GM12892 (cell line): Measurements from ENCODE around the gene GLUL.

Source experiments
- POLR2A ChIP-seq: IDR thresholded peaks from 2 replicates; pipeline ENCODE4 v1.6.1; 2011; ENCODE audit warnings: low read depth, low read length, control low read depth
- POLR2AphosphoS5 ChIP-seq: IDR thresholded peaks from 2 replicates; pipeline ENCODE4 v1.6.1; 2011; ENCODE audit warnings: low read depth, low read length, control low read depth
- TAF1 ChIP-seq: IDR thresholded peaks from 2 replicates; pipeline ENCODE4 v1.6.1; 2011; ENCODE audit warnings: low read depth, mild to moderate bottlenecking, control low read depth, low read length, borderline replicate concordance

- TF ChIP-seq POLR2A (no peak), POLR2AphosphoS5 (no peak), TAF1 (no peak)
These were observed 59.1 kb downstream of the GLUL start for GRCh38 chr1:182332261-182333060.
